ENCODE data around the gene SERINC1.

The SERINC1 gene

GRCh38 chr6:122431780-122432179 lies 39.8 kb downstream of the SERINC1 start:
- no peak for DNase-seq

GRCh38 chr6:122429323-122429722 lies 42.3 kb downstream of the SERINC1 start:
- no peak for DNase-seq

- DNase-seq, result no peak
Measured at GRCh38 chr6:122428781-122429180, 42.8 kb downstream of the SERINC1 start.

GRCh38 chr6:122426597-122426996 lies 45.0 kb downstream of the SERINC1 start:
- DNase-seq, result no peak

- DNase-seq, result no peak
Measured at GRCh38 chr6:122423734-122424133, 47.9 kb downstream of the SERINC1 start.

- DNase-seq, result no peak
Measured at GRCh38 chr6:122422614-122423267, 48.9 kb downstream of the SERINC1 start.

- no peak for DNase-seq
Measured at GRCh38 chr6:122422003-122422402, 49.6 kb downstream of the SERINC1 start.

GRCh38 chr6:122416825-122417224 lies 54.8 kb downstream of the SERINC1 start:
- no peak for DNase-seq

- no peak for DNase-seq
Measured at GRCh38 chr6:122412001-122412400, 59.6 kb downstream of the SERINC1 start.

GRCh38 chr6:122408702-122409458 lies 62.7 kb downstream of the SERINC1 start:
- DNase-seq, result no peak

GRCh38 chr6:122408240-122408639 lies 63.4 kb downstream of the SERINC1 start:
- no peak for DNase-seq

GRCh38 chr6:122407712-122408111 lies 63.9 kb downstream of the SERINC1 start:
- no peak for DNase-seq

GRCh38 chr6:122406187-122406586 lies 65.4 kb downstream of the SERINC1 start:
- DNase-seq, result no peak

- no peak for DNase-seq
Measured at GRCh38 chr6:122405417-122405816, 66.2 kb downstream of the SERINC1 start.

GRCh38 chr6:122404444-122404843 lies 67.2 kb downstream of the SERINC1 start:
- no peak for DNase-seq

GRCh38 chr6:122401104-122401503 lies 70.5 kb downstream of the SERINC1 start:
- no peak for DNase-seq

GRCh38 chr6:122400462-122401089 lies 71.0 kb downstream of the SERINC1 start:
- DNase-seq, result no peak

GRCh38 chr6:122400121-122400450 lies 71.5 kb downstream of the SERINC1 start:
- no peak for DNase-seq

- DNase-seq, result peak; percentile 93 to 96
Measured at GRCh38 chr6:122399348-122400120, 72.1 kb downstream of the SERINC1 start, which contains the start of gene HSF2. Gene HSF2, plus strand, starts transcription at chr6:122399652. Its CDS starts 86 bp downstream, at chr6:122399738.

GRCh38 chr6:122399055-122399347 lies 72.6 kb downstream of the SERINC1 start:
- DNase-seq, result no peak

- no peak for DNase-seq
Measured at GRCh38 chr6:122394016-122394415, 77.6 kb downstream of the SERINC1 start.

GRCh38 chr6:122393351-122393896 lies 78.2 kb downstream of the SERINC1 start:
- DNase-seq, result no peak

All from NCI-H2081 (cell line).